ENCODE data around the gene SLC37A1. TPM values are rescaled to one million over a fixed set of nuclear protein-coding genes. Genes with fewer than 3 reads are reported as not detected.

Gene SLC37A1
- total and polyA plus RNA-seq, 9 of the 15 experiments (the other 6 are each of a cell fraction or from before 2014, with no cell fraction given): 0.06 to 3.4 (median 0.40) TPM

DNA sequence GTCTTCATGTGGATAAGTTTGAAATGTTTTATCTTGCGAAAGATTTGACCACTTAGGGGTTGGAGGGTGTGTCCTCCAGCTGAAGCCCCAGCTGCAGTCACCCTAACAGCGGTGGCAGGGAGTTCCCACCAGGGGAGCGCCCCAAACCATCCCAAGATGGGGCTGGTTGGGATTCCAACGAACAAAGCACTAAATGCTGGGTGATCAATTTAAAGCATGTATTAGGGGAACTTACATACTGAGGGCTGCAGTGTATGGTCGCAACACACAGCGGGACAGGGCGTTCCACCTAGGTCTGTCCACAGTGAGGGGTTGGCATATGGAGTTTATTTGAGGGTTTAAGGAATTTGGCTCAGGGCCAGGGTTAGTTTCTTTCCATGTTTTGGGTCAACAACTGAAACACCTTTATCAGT lies 26.3 kb downstream of the SLC37A1 start:
- H3K4me1 ChIP-seq (replicated peaks in 1 of 2; ENCODE audit: control insufficient read depth in 2 of 2, insufficient read depth in 2 of 2, low read length in 2 of 2): peaks cover 23 to 28% of the 10 kb centered on the region in 2 experiments
- H3K4me3 ChIP-seq: no peak overlapping the region
- peak; percentile 95 for FAIRE-seq
- in situ Hi-C loops (cut with MboI): no loop called here
- no peaks in the 10 kb centered on the region for H3K79me2 ChIP-seq (ENCODE audit: control insufficient read depth, insufficient read depth, low read length)
- 2% methylated on average over 7 of the region's 7 CpGs for WGBS (ENCODE audit: insufficient coverage, low coverage, missing lambda C conversion rate)
- H3K27ac ChIP-seq (ENCODE audit: extremely low read depth, low read depth, low read length): no peak overlapping the region
- peak overlapping the region; percentile 36; the same call in 1 of the 2 replicates for H3K4me2 ChIP-seq (ENCODE audit: insufficient read depth, low read length)
- H3K9ac ChIP-seq (ENCODE audit: insufficient read depth in 1 of 2, low read depth in 2 of 2, low read length in 2 of 2): no peak overlapping the region
- DNase-seq (ENCODE audit: extremely low read depth in 1 of 4, low spot score in 3 of 4): peak; percentile 60 to 81 (median 71)
- intact Hi-C loops (cut with micrococcal nuclease): loop anchor here (1.0 to 10.0 kb wide), 7 partner anchors 34 to 385 kb away; partner anchors contain the start of gene TFF1
- H3K9me1 ChIP-seq (ENCODE audit: control insufficient read depth, insufficient read depth, low read length): no peaks in the 10 kb centered on the region
- no peaks in the 10 kb centered on the region for H3K36me3 ChIP-seq (ENCODE audit: control insufficient read depth, insufficient read depth, low read length)
- H2AFZ ChIP-seq (ENCODE audit: low read depth, low read length): peak overlapping the region; percentile 23; the same call in 1 of the 2 replicates
- H3K27me3 ChIP-seq (ENCODE audit: control insufficient read depth in 2 of 2, insufficient read depth in 2 of 2, low read length in 2 of 2): peaks cover 25 to 40% of the 10 kb centered on the region in 2 experiments
- ATAC-seq: peak; percentile 90
- peaks cover 5% of the 10 kb centered on the region; the same call in 1 of the 2 replicates for H4K20me1 ChIP-seq (replicated peaks; ENCODE audit: control insufficient read depth, insufficient read depth, low read length)
- ChIA-PET POLR2A (interaction anchor here (0.6 to 2.0 kb wide), 5 partner anchors 13 to 884 kb away, joined by 3 to 7 read pairs (median 4); partner anchors contain the start of gene PDE9A), CTCF (ENCODE audit: low intra/inter-chr PET ratio) (interaction anchor here (0.6 to 2.0 kb wide), 3 partner anchors 34 to 387 kb away, joined by 4 to 17 read pairs (median 8); no protein-coding TSS in a partner anchor)
- no TSS peak for BruUV-seq (replicated peaks)
- H3K9me3 ChIP-seq (replicated peaks; ENCODE audit: control insufficient read depth, insufficient read depth, low read depth, low read length): no peaks in the 10 kb centered on the region
- TF ChIP-seq BRD4 (IDR thresholded peaks at IDR 0.05) (no peak), POLR2H (tag; IDR thresholded peaks at IDR 0.05; ENCODE audit: low read depth) (no peak), SAP30 (IDR thresholded peaks at IDR 0.05; ENCODE audit: borderline replicate concordance, insufficient read depth, low read depth, low read length, poor library complexity, severe bottlenecking) (no peak), NFIX (CRISPR knock-in tag; IDR thresholded peaks at IDR 0.05; ENCODE audit: low read depth) (peak; percentile 69; the same call in 1 of the 2 replicates), E2F3 (CRISPR knock-in tag; IDR thresholded peaks at IDR 0.05) (no peak), ERF (CRISPR knock-in tag; IDR thresholded peaks at IDR 0.05) (no peak), KLF1 (tag; IDR thresholded peaks at IDR 0.05) (0 out of 2 replicates have a peak, but pooled peaks have one; percentile 6), RFX7 (CRISPR knock-in tag; IDR thresholded peaks at IDR 0.05) (no peak), MAFF (IDR thresholded peaks at IDR 0.05; ENCODE audit: low read length) (peak; percentile 74), ZNF354B (CRISPR knock-in tag; IDR thresholded peaks at IDR 0.05) (no peak), CREM (IDR thresholded peaks at IDR 0.05; ENCODE audit: low read depth) (no peak), EHMT2 (IDR thresholded peaks at IDR 0.05) (peak; percentile 19; the same call in 1 of the 2 replicates), ZBED1 (IDR thresholded peaks at IDR 0.05) (no peak), ZBTB8A (IDR thresholded peaks at IDR 0.05; ENCODE audit: partially characterized antibody) (no peak), PCBP2 (IDR thresholded peaks at IDR 0.05; ENCODE audit: low read depth, low read length, poor library complexity, severe bottlenecking) (no peak)
- TF ChIP-seq, protein P1, sequence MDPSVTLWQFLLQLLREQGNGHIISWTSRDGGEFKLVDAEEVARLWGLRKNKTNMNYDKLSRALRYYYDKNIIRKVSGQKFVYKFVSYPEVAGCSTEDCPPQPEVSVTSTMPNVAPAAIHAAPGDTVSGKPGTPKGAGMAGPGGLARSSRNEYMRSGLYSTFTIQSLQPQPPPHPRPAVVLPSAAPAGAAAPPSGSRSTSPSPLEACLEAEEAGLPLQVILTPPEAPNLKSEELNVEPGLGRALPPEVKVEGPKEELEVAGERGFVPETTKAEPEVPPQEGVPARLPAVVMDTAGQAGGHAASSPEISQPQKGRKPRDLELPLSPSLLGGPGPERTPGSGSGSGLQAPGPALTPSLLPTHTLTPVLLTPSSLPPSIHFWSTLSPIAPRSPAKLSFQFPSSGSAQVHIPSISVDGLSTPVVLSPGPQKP (CRISPR knock-in tag; IDR thresholded peaks at IDR 0.05): no peak

Measured in K562 (cell line).